ENCODE results near the gene MAGOHB.

Gene MAGOHB

GRCh38 chr12:10638728-10639127 lies 25.3 kb upstream of the MAGOHB start:
- H3K4me3 ChIP-seq (replicated peaks; ENCODE audit: low read depth, low read length): no peak overlapping the region
- no peak for DNase-seq (ENCODE audit: extremely low read depth, low read depth)
- TF ChIP-seq CTCF (IDR thresholded peaks at IDR 0.05; ENCODE audit: low read depth, low read length, missing control alignments): no peak

GRCh38 chr12:10636611-10637010 lies 23.2 kb upstream of the MAGOHB start:
- no peak for TF ChIP-seq CTCF (IDR thresholded peaks at IDR 0.05; ENCODE audit: low read depth, low read length, missing control alignments)
- DNase-seq (ENCODE audit: extremely low read depth, low read depth): no peak
- no peak overlapping the region for H3K4me3 ChIP-seq (replicated peaks; ENCODE audit: low read depth, low read length)

- no peak for TF ChIP-seq CTCF (IDR thresholded peaks at IDR 0.05; ENCODE audit: low read depth, low read length, missing control alignments)
- H3K4me3 ChIP-seq (replicated peaks; ENCODE audit: low read depth, low read length): no peak overlapping the region
- DNase-seq (ENCODE audit: extremely low read depth, low read depth): no peak
Measured at GRCh38 chr12:10636124-10636523, 22.7 kb upstream of the MAGOHB start.

- no peak overlapping the region for H3K4me3 ChIP-seq (replicated peaks; ENCODE audit: low read depth, low read length)
- DNase-seq (ENCODE audit: extremely low read depth, low read depth): no peak
- TF ChIP-seq CTCF (IDR thresholded peaks at IDR 0.05; ENCODE audit: low read depth, low read length, missing control alignments): no peak
Measured at GRCh38 chr12:10635306-10635705, 21.9 kb upstream of the MAGOHB start.

- TF ChIP-seq CTCF (IDR thresholded peaks at IDR 0.05; ENCODE audit: low read depth, low read length, missing control alignments): no peak
- H3K4me3 ChIP-seq (replicated peaks; ENCODE audit: low read depth, low read length): no peak overlapping the region
- no peak for DNase-seq (ENCODE audit: extremely low read depth, low read depth)
Measured at GRCh38 chr12:10634427-10634826, 21.0 kb upstream of the MAGOHB start.

GRCh38 chr12:10633541-10633940 lies 20.1 kb upstream of the MAGOHB start:
- TF ChIP-seq CTCF (IDR thresholded peaks at IDR 0.05; ENCODE audit: low read depth, low read length, missing control alignments): no peak
- no peak for DNase-seq (ENCODE audit: extremely low read depth, low read depth)

GRCh38 chr12:10632226-10632625 lies 18.8 kb upstream of the MAGOHB start:
- no peak for TF ChIP-seq CTCF (IDR thresholded peaks at IDR 0.05; ENCODE audit: low read depth, low read length, missing control alignments)
- no peak overlapping the region for H3K4me3 ChIP-seq (replicated peaks; ENCODE audit: low read depth, low read length)
- no peak for DNase-seq (ENCODE audit: extremely low read depth, low read depth)

More at GRCh38 chr12:10633541-10633940, 20.1 kb upstream of the MAGOHB start:
- no peak overlapping the region for H3K4me3 ChIP-seq (replicated peaks; ENCODE audit: low read depth, low read length)

Measured in HFF-Myc (cell line).